ENCODE data around the gene CDH1.
"Not testable (repeated sequence)": the region's sequence is repeated elsewhere in the genome, so short reads cannot be mapped to it uniquely, and the experiment has no call there.

Gene CDH1

GRCh38 chr16:68790944-68791343 is 53.9 kb downstream of the CDH1 start:
- DNase-seq (ENCODE audit: low read depth) = no peak

GRCh38 chr16:68792465-68793324 is 55.6 kb downstream of the CDH1 start:
- no peak for DNase-seq (ENCODE audit: low read depth)

- DNase-seq (ENCODE audit: low read depth) = no peak
Measured at GRCh38 chr16:68793401-68793857, 56.3 kb downstream of the CDH1 start.

GRCh38 chr16:68798398-68798797 is 61.3 kb downstream of the CDH1 start:
- no peak for DNase-seq (ENCODE audit: low read depth)

- peak; percentile 23 for DNase-seq (ENCODE audit: low read depth)
Measured at GRCh38 chr16:68800257-68800875, 63.3 kb downstream of the CDH1 start.

- no peak for DNase-seq (ENCODE audit: low read depth)
Measured at GRCh38 chr16:68802190-68802589, 65.1 kb downstream of the CDH1 start.

- DNase-seq (ENCODE audit: low read depth) = no peak
Measured at GRCh38 chr16:68806422-68806821, 69.3 kb downstream of the CDH1 start.

GRCh38 chr16:68806981-68807380 is 69.9 kb downstream of the CDH1 start:
- DNase-seq (ENCODE audit: low read depth) = no peak

- DNase-seq (ENCODE audit: low read depth) = no peak
Measured at GRCh38 chr16:68814516-68814915, 77.4 kb downstream of the CDH1 start.

GRCh38 chr16:68823401-68824135 is 86.5 kb downstream of the CDH1 start:
- no peak for DNase-seq (ENCODE audit: low read depth)

GRCh38 chr16:68825427-68825826 is 88.3 kb downstream of the CDH1 start:
- no peak for DNase-seq (ENCODE audit: low read depth)

GRCh38 chr16:68826652-68827051 is 89.6 kb downstream of the CDH1 start:
- DNase-seq (ENCODE audit: low read depth) = no peak

GRCh38 chr16:68833251-68833650 is 96.2 kb downstream of the CDH1 start:
- no peak for DNase-seq (ENCODE audit: low read depth)

GRCh38 chr16:68834550-68834949 is 97.5 kb downstream of the CDH1 start:
- no peak for DNase-seq (ENCODE audit: low read depth)

- no peak for DNase-seq (ENCODE audit: low read depth)
Measured at GRCh38 chr16:68835970-68836369, 98.9 kb downstream of the CDH1 start.

- DNase-seq (ENCODE audit: low read depth) = no peak
Measured at GRCh38 chr16:68839831-68840230, 102.7 kb downstream of the CDH1 start.

- not testable (repeated sequence) for DNase-seq (ENCODE audit: low read depth)
Measured at GRCh38 chr16:68842964-68843481, 105.9 kb downstream of the CDH1 start.

- peak; percentile 93 for DNase-seq (ENCODE audit: low read depth)
Measured at GRCh38 chr16:68843482-68844210, 106.6 kb downstream of the CDH1 start, which contains the start of gene TANGO6. TANGO6 (plus strand) TSS chr16:68843531; CDS start chr16:68843618, 87 bp downstream.

GRCh38 chr16:68844211-68844564 is 107.1 kb downstream of the CDH1 start:
- no peak for DNase-seq (ENCODE audit: low read depth)

- no peak for DNase-seq (ENCODE audit: low read depth)
Measured at GRCh38 chr16:68848786-68849185, 111.7 kb downstream of the CDH1 start.

- no peak for DNase-seq (ENCODE audit: low read depth)
Measured at GRCh38 chr16:68850481-68850880, 113.4 kb downstream of the CDH1 start.

GRCh38 chr16:68851601-68852000 is 114.5 kb downstream of the CDH1 start:
- DNase-seq (ENCODE audit: low read depth) = no peak

Measured in activated T-cell treated with anti-CD3 and anti-CD28 coated beads for 24 hours (primary cell).